LNCAP (cell line): ENCODE measurements around the gene HSD3B1.
A peak's percentile ranks its signal among the peaks of the same experiment; 100 is the strongest.

Experiments used
- TF ChIP-seq, protein P1 (sequence below): fragments of 450-650 bp; IDR thresholded peaks from 2 replicates; pipeline ENCODE4 v1.5.1; 2017; ENCODE audit warnings: mild to moderate bottlenecking

The HSD3B1 gene

DNA sequence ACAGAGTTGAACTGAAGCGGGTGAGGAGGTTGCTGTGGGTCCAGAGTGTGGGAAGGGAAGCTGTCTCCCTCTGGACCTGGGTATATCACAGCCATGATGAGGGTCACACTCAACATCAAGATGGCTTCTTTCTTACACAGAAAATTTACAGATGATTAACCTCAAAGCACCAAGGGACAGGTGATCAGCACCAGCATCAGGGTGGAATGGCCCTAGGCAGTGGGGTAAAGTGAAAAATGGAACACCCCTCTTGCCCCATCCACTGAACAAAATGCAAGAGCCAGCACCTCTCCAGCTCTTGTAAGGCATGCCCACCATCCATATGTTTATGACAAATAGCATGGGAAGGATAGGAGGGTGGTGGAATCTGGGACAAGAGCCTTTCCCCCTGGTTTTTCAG lies 40.3 kb downstream of the HSD3B1 start:
- TF ChIP-seq, protein P1, sequence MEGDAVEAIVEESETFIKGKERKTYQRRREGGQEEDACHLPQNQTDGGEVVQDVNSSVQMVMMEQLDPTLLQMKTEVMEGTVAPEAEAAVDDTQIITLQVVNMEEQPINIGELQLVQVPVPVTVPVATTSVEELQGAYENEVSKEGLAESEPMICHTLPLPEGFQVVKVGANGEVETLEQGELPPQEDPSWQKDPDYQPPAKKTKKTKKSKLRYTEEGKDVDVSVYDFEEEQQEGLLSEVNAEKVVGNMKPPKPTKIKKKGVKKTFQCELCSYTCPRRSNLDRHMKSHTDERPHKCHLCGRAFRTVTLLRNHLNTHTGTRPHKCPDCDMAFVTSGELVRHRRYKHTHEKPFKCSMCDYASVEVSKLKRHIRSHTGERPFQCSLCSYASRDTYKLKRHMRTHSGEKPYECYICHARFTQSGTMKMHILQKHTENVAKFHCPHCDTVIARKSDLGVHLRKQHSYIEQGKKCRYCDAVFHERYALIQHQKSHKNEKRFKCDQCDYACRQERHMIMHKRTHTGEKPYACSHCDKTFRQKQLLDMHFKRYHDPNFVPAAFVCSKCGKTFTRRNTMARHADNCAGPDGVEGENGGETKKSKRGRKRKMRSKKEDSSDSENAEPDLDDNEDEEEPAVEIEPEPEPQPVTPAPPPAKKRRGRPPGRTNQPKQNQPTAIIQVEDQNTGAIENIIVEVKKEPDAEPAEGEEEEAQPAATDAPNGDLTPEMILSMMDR = no peak

DNA sequence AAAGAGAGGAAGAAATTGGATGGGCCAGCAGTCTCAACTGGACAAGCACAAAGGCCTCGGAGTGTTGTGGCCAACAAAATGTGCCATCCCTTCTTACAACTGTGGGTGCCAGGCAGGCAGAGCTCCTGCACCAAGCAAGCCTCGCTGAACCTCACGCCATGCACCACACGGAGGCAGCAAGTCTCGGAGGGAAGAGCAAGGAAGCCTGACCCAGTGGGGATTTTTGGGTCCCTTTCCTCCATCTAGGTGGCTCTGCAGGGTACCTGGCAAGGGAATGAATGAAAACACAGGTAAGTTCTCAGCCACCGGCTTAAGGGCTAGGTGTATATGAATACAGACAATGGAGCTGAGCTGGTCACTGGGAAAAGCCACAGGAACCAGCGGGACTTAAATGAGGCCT lies 40.8 kb downstream of the HSD3B1 start:
- TF ChIP-seq, protein P1 = no peak

DNA sequence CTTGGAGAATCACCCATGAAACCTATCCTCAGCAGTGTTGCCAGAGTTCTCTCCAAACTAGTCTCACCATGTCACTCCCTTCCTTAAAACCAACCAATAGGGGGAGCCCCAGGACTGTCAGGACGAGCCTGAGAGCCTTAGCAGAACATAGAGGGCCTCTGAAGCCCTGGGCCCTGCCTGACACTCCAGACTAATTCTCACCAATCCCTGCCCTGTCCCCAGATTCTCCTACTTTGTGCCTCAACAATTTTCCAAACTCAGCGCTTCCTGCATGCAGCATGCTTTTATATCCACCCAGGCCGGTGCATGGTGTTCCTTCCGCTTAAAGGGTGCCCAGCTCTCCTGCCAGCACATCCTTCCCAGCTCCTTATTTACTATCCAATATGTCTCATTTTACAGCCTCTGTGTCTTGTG lies 42.7 kb downstream of the HSD3B1 start:
- TF ChIP-seq, protein P1 = peak; percentile 68

DNA sequence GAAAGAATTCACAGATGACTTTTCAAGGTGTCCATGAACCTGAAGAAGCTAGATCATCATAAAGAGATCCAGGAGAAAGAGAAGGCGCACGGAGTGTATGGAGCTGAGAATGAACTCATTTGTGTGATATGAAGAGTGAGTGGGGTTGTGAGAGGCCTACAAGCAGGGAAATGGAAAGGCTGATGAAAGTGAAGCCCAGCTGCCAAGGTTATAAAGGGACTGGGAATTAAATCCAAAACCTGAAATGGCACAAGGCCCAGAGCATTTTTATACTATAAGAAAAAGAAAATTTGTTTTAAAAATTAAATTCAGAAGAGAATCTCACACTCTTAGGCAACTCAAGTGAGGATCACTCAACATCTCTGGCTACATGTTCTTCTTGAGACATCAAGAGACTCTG lies 43.4 kb downstream of the HSD3B1 start:
- TF ChIP-seq, protein P1 = no peak

DNA sequence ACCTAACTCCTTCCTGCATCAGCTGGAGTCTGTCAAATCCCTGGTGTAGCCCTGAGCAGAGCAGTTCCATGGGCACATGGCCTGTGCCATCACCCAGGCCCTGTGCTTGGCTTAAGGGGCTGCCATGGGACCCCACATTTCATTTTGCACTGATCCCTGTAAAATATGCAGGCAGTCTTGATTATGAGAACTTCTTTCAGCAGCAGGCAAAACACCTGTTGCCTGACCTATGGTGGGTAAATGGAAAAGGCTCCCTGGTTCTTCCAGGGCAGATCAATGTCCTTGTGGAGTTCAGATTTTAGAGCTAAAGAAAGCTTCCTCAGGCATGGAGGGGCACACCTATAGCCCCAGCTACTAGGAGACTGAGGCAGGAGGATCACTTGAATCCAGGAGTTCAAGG lies 44.2 kb downstream of the HSD3B1 start:
- TF ChIP-seq, protein P1 = no peak

DNA sequence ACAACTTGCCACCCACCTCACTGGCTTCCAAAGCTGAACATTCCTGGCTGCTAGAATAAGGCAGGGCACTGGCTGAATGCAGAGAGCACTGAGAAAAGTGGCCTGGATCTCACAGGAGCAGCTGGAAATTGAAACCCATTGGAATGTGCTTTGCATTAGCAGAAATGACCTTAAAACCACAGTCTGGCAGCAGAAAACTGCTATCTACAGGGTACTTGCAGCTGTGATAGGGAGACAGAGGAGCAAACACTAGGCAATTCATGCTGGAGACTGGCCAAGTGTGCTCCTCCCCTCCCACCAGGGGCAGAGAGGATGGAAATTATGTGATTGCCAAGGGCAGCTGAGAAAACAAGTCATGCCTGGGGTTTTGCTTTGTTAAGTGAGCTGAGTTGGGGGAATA lies 47.2 kb downstream of the HSD3B1 start:
- TF ChIP-seq, protein P1 = no peak

DNA sequence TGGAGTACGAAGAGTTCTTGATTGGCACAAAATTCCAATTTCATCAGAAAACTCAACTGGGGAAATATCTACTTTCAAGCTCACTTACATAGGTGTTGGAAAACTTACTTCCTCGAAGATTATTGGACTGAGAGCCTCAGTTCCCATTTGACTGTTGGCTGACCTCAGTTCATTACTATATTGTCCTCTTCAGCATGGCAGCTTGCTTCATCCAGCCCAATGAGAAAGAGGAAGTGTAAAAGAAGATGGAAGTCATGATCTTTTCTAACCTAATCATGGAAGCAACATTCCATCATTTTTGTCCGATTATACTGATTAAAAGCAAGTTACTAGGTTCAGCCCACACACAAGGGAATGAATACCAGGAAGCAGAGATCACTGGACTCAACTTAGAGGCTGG lies 49.4 kb downstream of the HSD3B1 start:
- TF ChIP-seq, protein P1 = no peak

DNA sequence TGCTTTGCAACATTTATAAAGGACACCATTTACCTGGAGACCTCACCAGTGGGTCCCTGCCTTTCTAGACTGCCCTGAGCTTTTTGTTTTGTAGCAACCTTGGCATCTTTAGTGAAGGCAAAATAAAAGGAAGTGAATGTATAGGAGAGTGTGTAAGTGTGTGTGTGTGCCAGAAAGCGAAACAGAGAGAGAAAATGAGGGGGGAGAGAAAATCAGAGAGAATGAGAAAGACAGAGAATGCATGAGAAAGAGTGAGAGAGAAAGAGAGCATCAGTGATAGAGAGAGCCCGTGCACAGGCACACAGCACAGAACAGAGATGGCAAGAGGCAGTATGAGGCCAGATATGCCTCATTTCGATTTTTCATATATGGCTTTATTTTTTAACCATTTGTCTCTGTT lies 57.5 kb downstream of the HSD3B1 start:
- TF ChIP-seq, protein P1 = no peak
